HG03442 (cell line): ENCODE results near the gene C2orf76.

ENCODE experiments used
- ATAC-seq: cut with Tn5 transposase; IDR thresholded peaks from one replicate; pipeline ENCODE4 v1.9.1; 2021; ENCODE audit warnings: mild to moderate bottlenecking, moderate library complexity; ENCODE audit not compliant: unreplicated experiment

The C2orf76 gene

GRCh38 chr2:119266091-119266589 is 100.5 kb downstream of the C2orf76 start:
- no peak for ATAC-seq

- no peak for ATAC-seq
These were observed 101.0 kb downstream of the C2orf76 start for GRCh38 chr2:119265693-119266066.

- peak; percentile 96 for ATAC-seq
These were observed 101.6 kb downstream of the C2orf76 start for GRCh38 chr2:119264781-119265692.

- no peak for ATAC-seq
These were observed 103.0 kb downstream of the C2orf76 start for GRCh38 chr2:119263656-119264055.

GRCh38 chr2:119263025-119263424 is 103.6 kb downstream of the C2orf76 start:
- no peak for ATAC-seq

GRCh38 chr2:119261493-119262225 is 105.0 kb downstream of the C2orf76 start:
- no peak for ATAC-seq

- no peak for ATAC-seq
These were observed 105.8 kb downstream of the C2orf76 start for GRCh38 chr2:119260646-119261492.

GRCh38 chr2:119259296-119259860 is 107.3 kb downstream of the C2orf76 start:
- no peak for ATAC-seq

GRCh38 chr2:119257198-119257597 is 109.4 kb downstream of the C2orf76 start:
- no peak for ATAC-seq

- ATAC-seq = no peak
These were observed 110.1 kb downstream of the C2orf76 start for GRCh38 chr2:119256582-119256921.

- ATAC-seq = no peak
These were observed 110.7 kb downstream of the C2orf76 start for GRCh38 chr2:119255760-119256581.

GRCh38 chr2:119254601-119255080 is 112.0 kb downstream of the C2orf76 start:
- ATAC-seq = no peak

GRCh38 chr2:119253760-119254600 is 112.7 kb downstream of the C2orf76 start:
- no peak for ATAC-seq

- no peak for ATAC-seq
These were observed 113.4 kb downstream of the C2orf76 start for GRCh38 chr2:119253114-119253702.
